ENCODE measurements around the gene ZDHHC11B.
"Not testable (repeated sequence)": the region's sequence is repeated elsewhere in the genome, so short reads cannot be mapped to it uniquely, and the experiment has no call there.

ZDHHC11B gene

DNA sequence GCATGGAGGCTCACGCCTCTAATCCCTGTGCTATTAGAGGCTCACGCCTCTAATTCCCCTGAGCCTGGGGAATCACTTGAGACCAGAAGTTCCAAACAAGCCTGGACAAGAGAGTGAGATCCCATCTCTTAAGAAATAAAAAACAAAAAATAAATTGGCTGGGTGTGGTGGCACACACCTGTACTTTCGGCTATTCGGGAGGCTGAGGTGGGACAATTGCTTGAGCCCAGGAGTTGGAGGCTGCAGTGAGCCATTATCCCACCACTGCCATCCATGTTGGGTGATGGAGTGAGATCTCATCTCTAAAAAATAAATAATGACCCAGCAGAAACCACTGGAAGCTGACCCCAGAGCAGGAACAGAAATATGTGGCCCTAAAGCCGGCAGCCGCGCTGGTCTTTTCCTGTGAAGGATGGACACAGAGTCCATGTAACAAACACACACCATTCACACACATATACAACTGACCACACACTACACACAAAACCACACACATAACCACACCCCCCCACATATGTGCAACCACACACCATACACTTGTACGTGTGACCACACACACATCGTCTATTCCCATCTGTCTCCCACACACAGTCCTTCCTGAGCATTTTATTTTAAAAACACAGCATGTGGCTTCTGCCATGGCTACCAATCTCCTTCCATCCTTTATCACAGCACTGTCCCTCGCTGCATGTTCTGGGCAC, 51.6 kb downstream of the ZDHHC11B start:
- not testable (repeated sequence) for H3K4me3 Mint-ChIP-seq; H3K9me3 Mint-ChIP-seq (ENCODE audit: low read depth); H3K4me1 Mint-ChIP-seq (ENCODE audit: low read depth); H3K36me3 Mint-ChIP-seq; H3K27ac Mint-ChIP-seq
- peaks cover 31% of the 10 kb centered on the region for H3K27me3 Mint-ChIP-seq

DNA sequence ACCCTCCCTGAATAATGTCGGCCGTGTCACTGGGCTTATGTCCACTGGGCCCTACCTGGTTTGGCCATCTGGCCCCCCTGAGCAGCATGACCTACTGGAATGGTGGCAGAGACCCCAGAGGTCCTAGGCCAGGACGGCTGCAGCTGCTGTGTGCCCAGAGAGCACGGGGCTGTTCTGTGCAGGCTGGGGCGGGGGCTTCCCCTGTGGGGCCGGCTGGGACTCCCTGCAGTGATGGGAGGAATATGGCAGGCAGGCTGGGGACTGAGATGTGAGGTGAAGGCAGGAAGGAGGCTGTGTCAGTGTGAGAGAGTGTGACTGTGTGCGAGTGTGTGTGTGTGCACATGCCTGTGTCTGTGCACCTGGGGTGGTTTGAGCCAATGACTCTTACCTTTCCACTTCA, 55.3 kb downstream of the ZDHHC11B start:
- H3K9me3 Mint-ChIP-seq (ENCODE audit: low read depth): not testable (repeated sequence)

DNA sequence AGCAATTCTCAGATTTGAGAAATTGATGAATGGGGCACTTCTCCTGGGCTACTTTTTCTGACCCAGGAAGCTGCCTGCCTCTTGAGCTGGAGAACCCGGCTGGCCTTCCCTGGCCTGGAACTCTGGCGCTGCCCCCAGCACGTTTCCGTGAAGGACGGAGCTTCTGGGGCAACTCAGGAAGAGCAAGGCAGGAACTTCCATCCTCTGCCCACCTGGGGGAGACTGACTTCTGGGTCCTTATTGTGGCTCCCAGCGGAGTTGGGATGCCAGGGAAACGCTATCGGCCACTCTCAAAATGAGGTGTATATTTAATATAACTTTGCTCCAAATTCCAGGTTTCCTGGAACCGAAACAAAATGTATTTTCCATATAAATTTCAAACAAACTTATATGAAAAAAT, 57.4 kb downstream of the ZDHHC11B start:
- not testable (repeated sequence) for H3K9me3 Mint-ChIP-seq (ENCODE audit: low read depth); H3K27ac Mint-ChIP-seq; H3K36me3 Mint-ChIP-seq; H3K4me3 Mint-ChIP-seq; H3K4me1 Mint-ChIP-seq (ENCODE audit: low read depth)
- H3K27me3 Mint-ChIP-seq: peaks cover 22% of the 10 kb centered on the region

More for the DNA sequence above, 55.3 kb downstream of the ZDHHC11B start:
- not testable (repeated sequence) for H3K4me1 Mint-ChIP-seq (ENCODE audit: low read depth); H3K4me3 Mint-ChIP-seq; H3K36me3 Mint-ChIP-seq; H3K27ac Mint-ChIP-seq
- H3K27me3 Mint-ChIP-seq: peaks cover 29% of the 10 kb centered on the region

DNA sequence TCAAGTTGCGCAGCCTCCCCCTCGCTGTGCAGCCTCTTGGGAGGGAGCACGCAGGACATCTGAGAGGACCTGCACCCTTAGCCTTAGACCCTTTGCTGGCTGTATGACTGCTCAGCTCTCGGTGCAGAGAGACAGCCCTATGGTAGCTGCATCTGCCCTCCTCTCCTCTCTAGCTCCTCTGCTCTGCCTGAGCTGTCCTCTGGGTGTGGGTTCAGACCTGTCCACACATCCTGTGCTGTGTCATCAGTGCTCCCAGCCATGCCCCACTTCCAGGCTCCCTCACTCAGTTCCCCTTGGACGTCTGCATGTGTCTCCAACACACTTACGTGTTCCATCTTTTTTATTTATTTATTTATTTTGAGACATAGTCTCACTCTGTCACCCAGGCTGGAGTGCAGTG, 60.7 kb downstream of the ZDHHC11B start:
- H3K4me3 Mint-ChIP-seq; H3K36me3 Mint-ChIP-seq; H3K4me1 Mint-ChIP-seq (ENCODE audit: low read depth); H3K27ac Mint-ChIP-seq: not testable (repeated sequence)
- H3K9me3 Mint-ChIP-seq (ENCODE audit: low read depth): peaks cover 18% of the 10 kb centered on the region
- peaks cover 24% of the 10 kb centered on the region for H3K27me3 Mint-ChIP-seq

DNA sequence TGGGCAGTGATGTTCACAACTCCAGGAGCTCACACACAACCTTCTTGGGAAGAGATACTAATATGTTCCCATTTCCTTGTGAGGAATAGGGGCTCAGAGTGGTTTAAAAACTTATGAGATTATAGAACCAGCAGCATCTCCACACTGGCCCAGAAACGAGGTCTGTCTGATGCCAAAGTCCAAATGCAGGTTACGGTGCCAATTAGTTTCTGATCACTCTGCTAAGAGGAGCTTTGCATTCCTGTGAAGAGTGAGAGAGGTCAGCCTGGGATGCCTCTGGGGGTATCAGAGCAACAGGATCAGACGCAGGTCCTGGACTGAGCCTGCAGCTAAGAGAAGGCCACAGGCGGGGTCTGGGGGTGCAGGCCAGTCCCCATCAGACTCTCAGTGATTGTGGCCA, 61.2 kb downstream of the ZDHHC11B start:
- not testable (repeated sequence) for H3K4me1 Mint-ChIP-seq (ENCODE audit: low read depth); H3K4me3 Mint-ChIP-seq; H3K36me3 Mint-ChIP-seq; H3K27ac Mint-ChIP-seq
- H3K9me3 Mint-ChIP-seq (ENCODE audit: low read depth): peaks cover 21% of the 10 kb centered on the region
- peaks cover 24% of the 10 kb centered on the region for H3K27me3 Mint-ChIP-seq

DNA sequence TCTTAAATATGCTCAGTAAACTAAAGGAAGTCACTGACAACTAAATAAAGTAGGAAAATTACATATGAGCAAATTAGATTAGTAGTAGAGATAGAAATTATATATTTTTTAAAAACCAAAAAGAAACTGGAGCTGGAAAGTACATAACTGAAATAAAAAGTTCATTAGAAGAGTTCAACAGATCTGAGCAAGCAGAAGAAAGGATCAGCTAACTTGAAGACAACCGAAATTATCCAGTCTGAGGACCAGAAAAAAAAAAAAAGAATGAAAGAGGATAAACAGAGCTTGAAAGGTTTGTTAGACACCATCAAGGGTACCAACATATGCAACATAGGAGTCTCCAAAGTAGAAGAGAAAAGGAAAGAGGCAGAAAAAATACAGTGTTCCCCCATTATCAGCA, 65.2 kb downstream of the ZDHHC11B start:
- not testable (repeated sequence) for H3K27ac Mint-ChIP-seq; H3K4me3 Mint-ChIP-seq; H3K4me1 Mint-ChIP-seq (ENCODE audit: low read depth); H3K36me3 Mint-ChIP-seq
- Mint-ChIP-seq H3K9me3 (ENCODE audit: low read depth) (peaks cover 24% of the 10 kb centered on the region), H3K27me3 (peaks cover 30% of the 10 kb centered on the region)

DNA sequence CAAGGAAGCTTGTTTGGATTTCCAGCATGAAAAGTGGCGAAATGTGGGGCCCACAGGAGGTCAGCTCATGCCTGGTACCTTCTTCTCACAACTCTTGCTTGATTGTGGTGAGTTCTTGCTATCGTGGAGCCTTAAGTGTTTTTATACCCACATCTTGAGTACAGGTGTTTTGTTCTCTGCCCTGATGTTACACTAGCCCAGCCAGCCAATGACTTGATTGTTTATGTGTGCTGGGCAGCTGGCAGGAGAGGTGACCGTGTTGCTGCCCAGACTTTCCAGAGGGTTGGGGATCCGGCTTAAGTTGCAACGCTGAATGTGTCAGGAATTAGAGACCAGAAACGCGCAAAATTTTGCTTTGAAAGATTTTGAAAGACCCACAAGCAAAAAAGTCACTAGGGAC, 67.4 kb downstream of the ZDHHC11B start:
- Mint-ChIP-seq H3K4me1 (ENCODE audit: low read depth) (no peaks in the 10 kb centered on the region), H3K27me3 (peaks cover 27% of the 10 kb centered on the region), H3K36me3 (peaks cover 2% of the 10 kb centered on the region), H3K9me3 (ENCODE audit: low read depth) (peaks cover 24% of the 10 kb centered on the region), H3K4me3 (no peak overlapping the region), H3K27ac (no peak overlapping the region)

DNA sequence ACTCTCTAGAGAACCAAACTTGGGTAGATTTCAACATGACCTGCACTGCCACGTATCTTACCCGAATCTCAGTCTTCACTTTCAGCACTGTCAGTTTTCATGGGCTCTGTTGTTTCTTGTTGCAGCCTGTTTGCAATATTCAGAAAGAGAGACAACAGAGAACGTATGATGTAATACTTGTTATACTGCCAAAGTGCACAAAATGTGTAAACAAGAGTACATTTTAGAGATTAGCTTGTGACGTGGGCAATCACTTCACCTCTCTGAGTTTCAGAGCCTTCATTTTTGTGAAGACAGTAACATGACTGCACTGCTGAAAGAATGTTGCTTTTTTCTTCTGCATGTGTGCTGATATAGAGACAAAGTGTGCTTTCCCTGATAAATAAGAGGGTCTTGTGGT, 67.8 kb downstream of the ZDHHC11B start:
- Mint-ChIP-seq H3K27me3 (peaks cover 28% of the 10 kb centered on the region), H3K9me3 (ENCODE audit: low read depth) (peaks cover 24% of the 10 kb centered on the region)
- H3K4me1 Mint-ChIP-seq (ENCODE audit: low read depth); H3K36me3 Mint-ChIP-seq; H3K4me3 Mint-ChIP-seq; H3K27ac Mint-ChIP-seq: not testable (repeated sequence)

DNA sequence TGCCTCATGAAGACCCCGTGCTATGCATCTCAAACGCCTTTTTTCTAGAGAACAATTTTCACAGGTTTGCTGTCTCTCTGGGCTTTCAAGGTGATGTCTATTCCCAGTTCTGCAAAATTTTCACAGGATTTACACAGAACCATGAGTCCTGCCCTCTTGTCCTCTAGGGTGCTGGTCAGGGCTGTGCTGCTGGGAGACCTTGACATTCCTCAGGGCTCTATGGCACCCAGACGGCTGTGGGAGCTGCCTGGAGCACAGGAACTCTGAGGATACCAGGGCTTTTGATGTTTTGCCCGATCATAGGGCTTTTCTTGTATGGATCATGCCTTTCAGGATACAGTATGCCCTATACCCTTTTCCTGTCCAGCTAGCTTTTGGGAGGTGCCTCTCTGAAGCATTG, 68.9 kb downstream of the ZDHHC11B start:
- peaks cover 28% of the 10 kb centered on the region for H3K27me3 Mint-ChIP-seq
- H3K27ac Mint-ChIP-seq; H3K4me1 Mint-ChIP-seq (ENCODE audit: low read depth); H3K36me3 Mint-ChIP-seq; H3K4me3 Mint-ChIP-seq: not testable (repeated sequence)
- peaks cover 20% of the 10 kb centered on the region for H3K9me3 Mint-ChIP-seq (ENCODE audit: low read depth)

DNA sequence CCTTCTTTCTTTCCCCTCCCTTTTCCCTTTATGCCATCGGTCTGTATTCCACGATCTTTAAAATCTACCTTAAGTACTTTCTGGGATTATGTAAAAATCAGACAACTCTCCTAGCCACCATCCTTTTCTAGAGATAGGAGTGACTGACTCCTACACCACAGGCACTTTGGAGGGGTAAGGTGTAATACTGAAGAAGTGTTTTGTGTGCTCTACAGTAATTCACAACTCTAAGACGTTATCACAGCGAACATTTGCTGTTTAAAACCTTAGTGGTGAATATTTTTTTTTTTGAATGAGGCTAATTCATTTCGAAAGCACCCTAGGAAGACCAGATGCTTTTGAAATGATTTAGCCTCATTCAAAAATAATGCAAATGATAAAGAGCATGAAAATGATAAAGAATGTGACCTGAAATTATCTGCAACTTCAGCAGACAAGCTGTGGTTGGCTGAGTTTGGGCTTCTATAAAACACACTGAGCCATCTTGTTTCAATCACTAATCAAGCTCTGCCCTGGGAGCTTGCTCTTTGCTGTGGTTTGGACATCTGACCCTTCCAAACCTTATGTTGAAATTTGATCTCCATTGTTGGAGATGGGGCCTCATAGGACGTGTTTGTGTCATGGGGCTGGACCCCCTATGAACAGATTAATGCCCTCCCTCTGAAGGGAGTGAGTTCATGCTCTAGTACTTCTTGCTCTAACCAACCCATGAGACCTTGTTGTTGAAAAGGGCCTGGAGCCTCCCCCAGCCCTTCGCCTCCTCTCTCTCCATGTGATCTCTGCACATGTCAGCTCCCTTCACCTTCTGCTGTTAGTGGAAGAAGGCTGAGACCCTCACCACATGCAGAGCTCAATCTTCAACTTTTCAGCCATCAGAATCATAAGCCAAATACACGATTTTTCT, 70.1 kb downstream of the ZDHHC11B start:
- not testable (repeated sequence) for H3K4me1 Mint-ChIP-seq (ENCODE audit: low read depth); H3K36me3 Mint-ChIP-seq; H3K27ac Mint-ChIP-seq; H3K4me3 Mint-ChIP-seq
- Mint-ChIP-seq H3K9me3 (ENCODE audit: low read depth) (peaks cover 16% of the 10 kb centered on the region), H3K27me3 (peaks cover 25% of the 10 kb centered on the region)

DNA sequence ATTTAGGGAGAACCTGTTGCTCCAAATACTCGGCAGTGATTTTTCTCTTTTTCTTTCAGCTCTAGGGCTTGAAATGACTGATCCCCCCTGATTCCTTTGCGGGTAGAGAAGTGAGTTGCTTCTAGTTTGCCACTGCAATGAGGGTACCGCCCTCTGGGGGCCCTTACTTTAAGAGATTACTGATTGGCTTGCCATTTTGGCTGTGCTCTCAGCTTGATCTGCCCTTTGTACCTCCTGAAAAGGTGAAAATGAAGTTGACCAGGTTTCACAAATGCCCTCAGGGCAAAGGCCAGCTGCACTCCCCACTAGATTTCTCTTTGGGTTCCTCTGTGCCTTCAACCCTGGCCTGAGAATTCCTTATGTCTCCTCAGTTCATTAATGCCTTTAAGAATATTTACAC, 70.8 kb downstream of the ZDHHC11B start:
- not testable (repeated sequence) for H3K4me3 Mint-ChIP-seq; H3K36me3 Mint-ChIP-seq; H3K9me3 Mint-ChIP-seq (ENCODE audit: low read depth); H3K4me1 Mint-ChIP-seq (ENCODE audit: low read depth); H3K27ac Mint-ChIP-seq
- peaks cover 24% of the 10 kb centered on the region for H3K27me3 Mint-ChIP-seq

DNA sequence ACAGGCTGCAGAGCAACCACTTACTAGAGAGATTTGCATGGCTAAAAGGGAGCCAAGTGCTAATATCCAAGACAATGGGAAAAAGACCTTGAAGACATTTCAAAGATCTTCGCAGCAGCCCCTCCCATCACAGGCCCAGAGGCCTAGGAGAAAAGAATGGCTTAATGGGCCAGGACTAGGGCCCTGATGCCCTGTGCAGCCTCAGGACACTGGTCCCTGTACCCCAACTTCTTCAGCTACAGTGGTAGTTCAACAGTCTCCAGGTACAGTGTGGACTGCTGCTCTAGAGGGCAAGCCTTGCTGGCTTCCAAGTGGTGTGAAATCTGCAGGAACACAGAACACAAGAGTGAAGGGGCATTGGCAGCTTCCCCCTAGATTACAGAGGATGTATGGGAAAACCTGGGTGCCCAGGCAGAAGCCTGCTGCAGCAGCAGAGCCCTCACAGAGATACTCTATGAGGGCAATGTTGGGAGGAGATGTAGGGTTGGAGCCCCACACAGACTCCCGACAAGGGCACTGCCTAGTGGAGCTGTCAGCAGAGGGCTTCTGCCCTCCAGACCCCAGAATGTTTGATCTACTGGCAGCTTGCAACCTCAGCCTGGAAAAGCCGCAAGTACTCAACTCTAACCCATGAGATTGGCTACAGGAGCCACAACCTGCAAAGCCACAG, 75.5 kb downstream of the ZDHHC11B start:
- not testable (repeated sequence) for H3K4me3 Mint-ChIP-seq; H3K27ac Mint-ChIP-seq; H3K36me3 Mint-ChIP-seq; H3K4me1 Mint-ChIP-seq (ENCODE audit: low read depth); H3K27me3 Mint-ChIP-seq; H3K9me3 Mint-ChIP-seq (ENCODE audit: low read depth)

DNA sequence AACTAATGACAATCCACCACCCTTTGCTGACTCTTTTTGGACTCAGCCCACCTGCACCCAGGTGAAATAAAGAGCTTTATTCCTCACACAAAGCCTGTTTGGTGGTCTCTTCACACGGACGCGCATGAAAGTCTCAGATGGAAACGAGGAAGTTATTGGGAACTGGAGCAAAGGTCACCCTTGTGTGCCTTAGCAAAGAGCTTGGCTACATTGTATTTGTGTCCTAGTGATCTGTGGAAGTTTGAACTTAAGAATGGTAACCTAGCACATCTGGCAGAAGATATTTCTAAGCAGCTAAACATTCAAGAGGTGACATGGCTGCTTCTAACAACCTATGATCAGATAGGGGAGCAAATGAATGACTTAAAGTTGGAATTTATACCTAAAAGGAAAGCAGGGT, 76.2 kb downstream of the ZDHHC11B start:
- not testable (repeated sequence) for H3K4me1 Mint-ChIP-seq (ENCODE audit: low read depth); H3K4me3 Mint-ChIP-seq; H3K36me3 Mint-ChIP-seq; H3K27me3 Mint-ChIP-seq; H3K27ac Mint-ChIP-seq; H3K9me3 Mint-ChIP-seq (ENCODE audit: low read depth)

DNA sequence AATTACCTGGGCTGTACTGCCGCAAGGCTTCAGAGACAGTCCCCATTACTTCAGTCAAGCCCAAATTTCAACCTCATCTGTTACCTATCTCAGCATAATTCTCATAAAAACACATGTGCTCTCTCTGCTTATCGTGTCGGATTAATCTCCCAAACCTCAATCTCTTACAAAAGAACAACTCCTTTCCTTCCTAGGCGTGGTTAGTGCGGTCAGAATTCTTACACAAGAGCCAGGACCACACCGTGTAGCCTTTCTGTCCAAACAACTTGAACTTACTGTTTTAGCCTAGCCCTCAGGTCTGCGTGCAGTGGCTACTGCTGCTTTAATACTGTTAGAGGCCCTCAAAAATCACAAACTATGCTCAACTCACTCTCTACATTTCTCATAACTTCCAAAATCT, 78.4 kb downstream of the ZDHHC11B start:
- not testable (repeated sequence) for H3K4me1 Mint-ChIP-seq (ENCODE audit: low read depth); H3K4me3 Mint-ChIP-seq; H3K27ac Mint-ChIP-seq; H3K36me3 Mint-ChIP-seq; H3K27me3 Mint-ChIP-seq; H3K9me3 Mint-ChIP-seq (ENCODE audit: low read depth)
